Measurements from ENCODE around the gene HEBP1. TPM values are rescaled to one million over a fixed set of nuclear protein-coding genes. Genes with fewer than 3 reads are reported as not detected.

HEBP1 gene
- total RNA-seq, 1 experiment from 2014 or later = 22.2 TPM

DNA sequence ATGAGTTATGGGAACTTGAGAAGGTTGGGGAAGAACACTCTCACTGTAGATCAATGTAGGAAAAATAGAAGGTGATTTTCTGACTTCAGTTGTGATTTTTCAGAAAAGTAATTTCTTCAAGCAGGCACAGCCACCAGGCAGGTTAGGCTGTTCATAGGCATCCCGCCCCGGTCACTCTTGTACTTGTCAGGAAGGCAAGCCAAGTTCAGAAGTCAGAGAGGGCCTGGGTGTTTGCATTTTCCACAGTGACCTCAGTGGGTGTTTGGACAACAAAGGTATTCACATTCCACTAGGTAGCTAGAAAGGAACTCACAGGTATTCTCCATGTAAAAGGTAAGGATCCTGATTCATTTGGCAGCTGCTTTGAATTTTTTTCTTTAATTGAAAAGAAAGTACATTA, 41.2 kb upstream of the HEBP1 start:
- peaks cover 3% of the 10 kb centered on the region for H3K23me2 ChIP-seq (ENCODE audit: insufficient read length, low read depth, low read length, poor library complexity, severe bottlenecking)

More for the DNA sequence above, 41.2 kb upstream of the HEBP1 start:
- Histone ChIP-seq H3K56ac (ENCODE audit: insufficient read length, low read depth, low read length) (no peak overlapping the region), H3K4me2 (ENCODE audit: insufficient read depth, insufficient read length, low read length) (no peak overlapping the region), H4K91ac (ENCODE audit: insufficient read length, low read depth, low read length) (no peak overlapping the region), H3K9me3 (ENCODE audit: control insufficient read depth, low read depth, low read length) (no peaks in the 10 kb centered on the region), H4K20me1 (ENCODE audit: control insufficient read depth, insufficient read depth, insufficient read length) (no peaks in the 10 kb centered on the region), H3K4me1 (ENCODE audit: insufficient read depth, low read length) (no peaks in the 10 kb centered on the region; the same call in 1 of the 2 replicates), H2AFZ (ENCODE audit: low read length) (no peak overlapping the region), H3K4ac (ENCODE audit: low read depth, low read length) (no peak overlapping the region), H2BK5ac (ENCODE audit: insufficient read length, low read length) (no peak overlapping the region), H2BK15ac (ENCODE audit: low read depth, low read length) (no peak overlapping the region), H3T11ph (ENCODE audit: low read length) (no peak overlapping the region), H2AK5ac (ENCODE audit: insufficient read length, low read length) (no peak overlapping the region), H3K27ac (ENCODE audit: insufficient read length, low read depth, low read length) (no peak overlapping the region), H3K23ac (ENCODE audit: insufficient read length, low read depth, low read length) (no peak overlapping the region), H2BK20ac (ENCODE audit: low read depth, low read length, poor library complexity, severe bottlenecking) (no peak overlapping the region), H3K9ac (ENCODE audit: extremely low read depth, insufficient read length, low read length) (no peak overlapping the region), H3K79me1 (ENCODE audit: insufficient read depth, low read depth, low read length, poor library complexity, severe bottlenecking) (no peaks in the 10 kb centered on the region), H4K8ac (replicated peaks; ENCODE audit: insufficient read length, low read depth, low read length) (no peak overlapping the region), H3K79me2 (ENCODE audit: insufficient read depth, low read length) (no peaks in the 10 kb centered on the region), H2BK12ac (ENCODE audit: insufficient read length, low read depth, low read length) (no peak overlapping the region), H2BK120ac (ENCODE audit: low read depth, low read length, poor library complexity, severe bottlenecking) (no peak overlapping the region), H3K27me3 (ENCODE audit: insufficient read depth, low read length) (no peaks in the 10 kb centered on the region), H3K18ac (ENCODE audit: insufficient read length, low read depth, low read length) (no peak overlapping the region), H3K14ac (ENCODE audit: insufficient read depth, low read length) (no peak overlapping the region), H4K5ac (ENCODE audit: insufficient read length, low read depth, low read length) (no peak overlapping the region)
- H3K27ac Mint-ChIP-seq = no peak overlapping the region
- H3K36me3 Mint-ChIP-seq (ENCODE audit: insufficient read depth in 1 of 3, low read depth in 3 of 3) = no peaks in the 10 kb centered on the region
- TF ChIP-seq, protein P1, sequence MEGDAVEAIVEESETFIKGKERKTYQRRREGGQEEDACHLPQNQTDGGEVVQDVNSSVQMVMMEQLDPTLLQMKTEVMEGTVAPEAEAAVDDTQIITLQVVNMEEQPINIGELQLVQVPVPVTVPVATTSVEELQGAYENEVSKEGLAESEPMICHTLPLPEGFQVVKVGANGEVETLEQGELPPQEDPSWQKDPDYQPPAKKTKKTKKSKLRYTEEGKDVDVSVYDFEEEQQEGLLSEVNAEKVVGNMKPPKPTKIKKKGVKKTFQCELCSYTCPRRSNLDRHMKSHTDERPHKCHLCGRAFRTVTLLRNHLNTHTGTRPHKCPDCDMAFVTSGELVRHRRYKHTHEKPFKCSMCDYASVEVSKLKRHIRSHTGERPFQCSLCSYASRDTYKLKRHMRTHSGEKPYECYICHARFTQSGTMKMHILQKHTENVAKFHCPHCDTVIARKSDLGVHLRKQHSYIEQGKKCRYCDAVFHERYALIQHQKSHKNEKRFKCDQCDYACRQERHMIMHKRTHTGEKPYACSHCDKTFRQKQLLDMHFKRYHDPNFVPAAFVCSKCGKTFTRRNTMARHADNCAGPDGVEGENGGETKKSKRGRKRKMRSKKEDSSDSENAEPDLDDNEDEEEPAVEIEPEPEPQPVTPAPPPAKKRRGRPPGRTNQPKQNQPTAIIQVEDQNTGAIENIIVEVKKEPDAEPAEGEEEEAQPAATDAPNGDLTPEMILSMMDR (conservative IDR thresholded peaks at IDR 0.05) = no peak
- H3K9me3 Mint-ChIP-seq = no peaks in the 10 kb centered on the region
- no CpG with 5 or more reads among the region's 2 CpGs for WGBS (ENCODE audit: extremely low coverage, insufficient read length, low lambda C conversion rate)
- no peak for DNase-seq
- peaks cover 15% of the 10 kb centered on the region for H3K27me3 Mint-ChIP-seq (ENCODE audit: low read depth)
- H3K4me1 Mint-ChIP-seq = peaks cover 28 to 42% of the 10 kb centered on the region in 2 experiments
- H3K4me3 Mint-ChIP-seq = no peak overlapping the region

Data from H9 (cell line).